CD4-positive, alpha-beta memory T cell (primary cell): ENCODE measurements around the gene MAGI1. TPM values are rescaled to one million over a fixed set of nuclear protein-coding genes. Genes with fewer than 3 reads are reported as not detected.
"Not testable (repeated sequence)": the region's sequence is repeated elsewhere in the genome, so short reads cannot be mapped to it uniquely, and the experiment has no call there.

ENCODE experiments used
- CTCF ChIA-PET: fragments of 350-600 bp; sonication (Branson Sonifier 250); formaldehyde crosslinking; loops from one replicate; lab custom pipeline; 2021; ENCODE audit warnings: inconsistent platforms; ENCODE audit not compliant: partially characterized antibody; lab: Charles Lee
- POLR2A ChIA-PET: fragments of 350-600 bp; sonication (Branson Sonifier 250); formaldehyde crosslinking; loops from one replicate; lab custom pipeline; 2021; ENCODE audit not compliant: partially characterized antibody; lab: Charles Lee
- DNase-seq, 5 donors: peaks; one replicate each; pipeline versions ENCODE4 v3.0.0 to v3.0.0-alpha.2; 2020 to 2022; ENCODE audit warnings: mixed read lengths in 1 of 5
- H3K27ac ChIP-seq: one replicate; pipeline ENCODE4 v1.7.0; 2013; ENCODE audit warnings: low read depth, low read length
- H3K27me3 ChIP-seq: 2 replicates; pipeline ENCODE4 v1.7.0; 2013; ENCODE audit warnings: mild to moderate bottlenecking, low read length, moderate library complexity; ENCODE audit not compliant: insufficient read depth
- H3K36me3 ChIP-seq: 2 replicates; pipeline ENCODE4 v1.7.0; 2013; ENCODE audit warnings: mild to moderate bottlenecking, low read length, moderate library complexity; ENCODE audit not compliant: insufficient read depth
- H3K4me1 ChIP-seq: 2 replicates; pipeline ENCODE4 v1.7.0; 2013; ENCODE audit warnings: mild to moderate bottlenecking, low read length, moderate library complexity; ENCODE audit not compliant: insufficient read depth
- H3K4me3 ChIP-seq, 2 donors: one replicate each; pipeline ENCODE4 v1.7.0; 2013; ENCODE audit warnings: low read length in 2 of 2, mild to moderate bottlenecking in 1 of 2
- H3K9me3 ChIP-seq, 2 donors: one replicate each; pipeline ENCODE4 v1.7.0; 2013; ENCODE audit warnings: low read length in 2 of 2, control low read depth in 1 of 2; ENCODE audit not compliant: control insufficient read depth in 1 of 2
- H3K27ac Mint-ChIP-seq, 7 donors: one replicate each; pipeline ENCODE4 v1.8.0; 2020 to 2021; ENCODE audit warnings: mixed read lengths in 7 of 7, mild to moderate bottlenecking in 6 of 7, inconsistent platforms in 3 of 7, moderate library complexity in 3 of 7
- H3K27me3 Mint-ChIP-seq, 2 donors: one replicate each; pipeline ENCODE4 v1.8.0; 2020 to 2021; ENCODE audit warnings: mixed read lengths in 2 of 2
- H3K36me3 Mint-ChIP-seq, 2 donors: one replicate each; pipeline ENCODE4 v1.8.0; 2020 to 2021; ENCODE audit warnings: mixed read lengths in 2 of 2, inconsistent platforms in 1 of 2, mild to moderate bottlenecking in 1 of 2
- H3K4me1 Mint-ChIP-seq, 4 donors: one replicate each; pipeline ENCODE4 v1.8.0; 2020 to 2021; ENCODE audit warnings: mixed read lengths in 4 of 4, mild to moderate bottlenecking in 1 of 4
- H3K4me3 Mint-ChIP-seq, 8 donors: one replicate each; pipeline ENCODE4 v1.8.0; 2020 to 2021; ENCODE audit warnings: mixed read lengths in 8 of 8, mild to moderate bottlenecking in 7 of 8, moderate library complexity in 6 of 8, inconsistent platforms in 3 of 8
- H3K9me3 Mint-ChIP-seq, 8 donors: one replicate each; pipeline ENCODE4 v1.8.0; 2020 to 2021; ENCODE audit warnings: mixed read lengths in 8 of 8, mild to moderate bottlenecking in 5 of 8, inconsistent platforms in 3 of 8, moderate library complexity in 1 of 8
- intact Hi-C: fragments of 100-400 bp; cut with micrococcal nuclease; formaldehyde crosslinking; loops from one replicate; pipeline ENCODE4 v1.15.1; 2023
- polyA plus RNA-seq, 2 donors: library from polyadenylated mRNA; unstranded; fragments of 300-500 nt; fragmentation: Illumina TruSeq; gene quantifications; one replicate each; pipeline ENCODE4 v1.2.3, GENCODE V29; 2021
- total RNA-seq, 2 experiments: library from RNA; stranded (reverse); gene quantifications; one replicate each; pipeline ENCODE4 v1.2.3, GENCODE V29; 2021

Gene MAGI1
- total and polyA plus RNA-seq, 4 experiments from 2014 or later, result 0.20 TPM; not detected in 3

- Mint-ChIP-seq H3K4me1 (peaks cover 0 to 2% (median 0%) of the 10 kb centered on the region in 4 donors), H3K27ac (no peak overlapping the region), H3K27me3 (peaks cover 0 to 5% of the 10 kb centered on the region in 2 donors), H3K36me3 (no peaks in the 10 kb centered on the region), H3K9me3 (peaks cover 0 to 9% (median 2%) of the 10 kb centered on the region in 8 donors), H3K4me3 (no peak overlapping the region)
- H3K27ac ChIP-seq, result no peak overlapping the region
- intact Hi-C loops, result no loop called here
- ChIA-PET POLR2A (no interaction called here), CTCF (no interaction called here)
- no peaks in the 10 kb centered on the region for H3K4me1 ChIP-seq
- H3K4me3 ChIP-seq, result no peak overlapping the region
- no peaks in the 10 kb centered on the region for H3K27me3 ChIP-seq
- H3K36me3 ChIP-seq, result no peaks in the 10 kb centered on the region
- no peak for DNase-seq
- no peaks in the 10 kb centered on the region for H3K9me3 ChIP-seq
Observed at GRCh38 chr3:65550137-65550536, 488.6 kb downstream of the MAGI1 start.

- Mint-ChIP-seq H3K27me3 (peaks cover 0 to 5% of the 10 kb centered on the region in 2 donors), H3K36me3 (no peaks in the 10 kb centered on the region), H3K4me3 (no peak overlapping the region), H3K4me1 (peaks cover 0 to 2% (median 0%) of the 10 kb centered on the region in 4 donors), H3K27ac (no peak overlapping the region), H3K9me3 (peaks cover 0 to 9% (median 2%) of the 10 kb centered on the region in 8 donors)
- H3K9me3 ChIP-seq, result no peaks in the 10 kb centered on the region
- H3K36me3 ChIP-seq, result no peaks in the 10 kb centered on the region
- no peaks in the 10 kb centered on the region for H3K4me1 ChIP-seq
- intact Hi-C loops, result no loop called here
- no peaks in the 10 kb centered on the region for H3K27me3 ChIP-seq
- ChIA-PET POLR2A (no interaction called here), CTCF (no interaction called here)
- no peak overlapping the region for H3K27ac ChIP-seq
- H3K4me3 ChIP-seq, result no peak overlapping the region
- DNase-seq, result no peak
Observed at GRCh38 chr3:65549626-65549959, 489.1 kb downstream of the MAGI1 start.

GRCh38 chr3:65548848-65549625 lies 489.7 kb downstream of the MAGI1 start:
- H3K4me1 Mint-ChIP-seq, result peaks cover 0 to 2% (median 0%) of the 10 kb centered on the region in 4 donors
- Histone ChIP-seq H3K9me3 (no peaks in the 10 kb centered on the region), H3K36me3 (no peaks in the 10 kb centered on the region), H3K4me1 (no peaks in the 10 kb centered on the region), H3K27ac (no peak overlapping the region), H3K27me3 (no peaks in the 10 kb centered on the region), H3K4me3 (no peak overlapping the region)
- peaks cover 0 to 9% (median 2%) of the 10 kb centered on the region in 8 donors for H3K9me3 Mint-ChIP-seq
- no peak overlapping the region for H3K4me3 Mint-ChIP-seq
- DNase-seq, result no peak
- H3K27ac Mint-ChIP-seq, result no peak overlapping the region
- H3K27me3 Mint-ChIP-seq, result peaks cover 0 to 5% of the 10 kb centered on the region in 2 donors
- H3K36me3 Mint-ChIP-seq, result no peaks in the 10 kb centered on the region
- CTCF ChIA-PET, result no interaction called here
- intact Hi-C loops, result no loop called here
- POLR2A ChIA-PET, result no interaction called here

DNA sequence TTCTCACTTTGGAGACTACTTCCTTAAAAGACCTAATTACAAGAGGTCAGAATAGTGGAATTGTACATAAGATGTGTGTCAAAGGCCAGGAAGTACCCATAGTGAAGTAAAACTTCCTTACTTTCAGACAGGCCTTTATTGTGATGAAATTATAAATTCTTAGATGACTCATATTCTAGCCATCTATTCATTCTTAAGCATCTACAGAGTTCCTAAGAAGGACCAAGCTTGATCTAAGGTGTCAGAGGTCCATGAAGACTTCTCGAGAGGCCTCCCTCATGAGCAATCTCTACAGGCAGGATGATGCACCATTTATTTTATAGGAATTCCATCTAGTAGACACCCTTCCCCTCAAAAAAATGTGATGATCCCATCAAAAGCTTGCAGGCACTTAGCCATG lies 493.3 kb downstream of the MAGI1 start:
- Histone ChIP-seq H3K4me1 (no peaks in the 10 kb centered on the region), H3K4me3 (no peak overlapping the region), H3K27ac (no peak overlapping the region), H3K9me3 (no peaks in the 10 kb centered on the region), H3K36me3 (no peaks in the 10 kb centered on the region), H3K27me3 (no peaks in the 10 kb centered on the region)
- H3K4me1 Mint-ChIP-seq, result peaks cover 0 to 2% (median 0%) of the 10 kb centered on the region in 4 donors
- intact Hi-C loops, result no loop called here
- no peak overlapping the region for H3K27ac Mint-ChIP-seq
- H3K9me3 Mint-ChIP-seq, result peaks cover 2 to 17% (median 9%) of the 10 kb centered on the region in 8 donors
- no peaks in the 10 kb centered on the region for H3K36me3 Mint-ChIP-seq
- ChIA-PET CTCF (no interaction called here), POLR2A (no interaction called here)
- no peak for DNase-seq
- peaks cover 0 to 4% of the 10 kb centered on the region in 2 donors for H3K27me3 Mint-ChIP-seq
- H3K4me3 Mint-ChIP-seq, result no peak overlapping the region

- H3K27me3 ChIP-seq, H3K27ac ChIP-seq, H3K4me1 Mint-ChIP-seq, H3K4me1 ChIP-seq, H3K27ac Mint-ChIP-seq, DNase-seq, H3K27me3 Mint-ChIP-seq, H3K36me3 Mint-ChIP-seq, H3K4me3 Mint-ChIP-seq, intact Hi-C loops, H3K4me3 ChIP-seq, H3K36me3 ChIP-seq, POLR2A ChIA-PET, H3K9me3 ChIP-seq, CTCF ChIA-PET: not testable (repeated sequence)
- H3K9me3 Mint-ChIP-seq, result peaks cover 2 to 17% (median 6%) of the 10 kb centered on the region in 8 donors
Observed at GRCh38 chr3:65543391-65543790, 495.3 kb downstream of the MAGI1 start.

DNA sequence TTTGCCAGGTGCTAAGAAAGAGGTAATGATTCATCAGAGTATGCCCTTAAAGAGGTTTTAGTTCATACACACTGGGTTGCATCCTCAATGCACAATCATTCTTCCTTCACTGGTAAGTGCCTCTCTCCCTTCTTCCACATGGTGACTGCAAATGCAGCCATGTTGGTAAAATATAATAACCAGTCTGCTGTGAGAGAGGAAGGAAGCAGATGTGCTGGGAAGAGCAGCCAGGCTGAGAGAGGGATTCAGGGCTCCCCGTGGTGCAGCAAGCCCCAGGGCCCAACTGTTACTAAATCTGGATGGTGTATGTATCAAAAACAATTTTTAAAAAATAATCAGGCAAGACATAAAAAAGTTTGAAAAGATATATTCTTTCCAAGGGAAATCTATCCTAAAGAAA lies 498.1 kb downstream of the MAGI1 start:
- intact Hi-C loops, result no loop called here
- ChIA-PET CTCF (no interaction called here), POLR2A (no interaction called here)
- no peaks in the 10 kb centered on the region for H3K36me3 ChIP-seq
- no peak overlapping the region for H3K27ac ChIP-seq
- Mint-ChIP-seq H3K27ac (no peak overlapping the region), H3K4me3 (no peak overlapping the region), H3K9me3 (peaks cover 0 to 15% (median 7%) of the 10 kb centered on the region in 8 donors), H3K36me3 (no peaks in the 10 kb centered on the region), H3K27me3 (no peaks in the 10 kb centered on the region), H3K4me1 (no peaks in the 10 kb centered on the region)
- H3K4me1 ChIP-seq, result no peaks in the 10 kb centered on the region
- H3K9me3 ChIP-seq, result no peaks in the 10 kb centered on the region
- DNase-seq, result no peak
- no peak overlapping the region for H3K4me3 ChIP-seq
- H3K27me3 ChIP-seq, result no peaks in the 10 kb centered on the region

GRCh38 chr3:65539616-65540015 lies 499.1 kb downstream of the MAGI1 start:
- Mint-ChIP-seq H3K27me3 (no peaks in the 10 kb centered on the region), H3K36me3 (no peaks in the 10 kb centered on the region), H3K9me3 (peaks cover 0 to 15% (median 7%) of the 10 kb centered on the region in 8 donors), H3K27ac (no peak overlapping the region), H3K4me3 (no peak overlapping the region), H3K4me1 (no peaks in the 10 kb centered on the region)
- H3K4me1 ChIP-seq, result no peaks in the 10 kb centered on the region
- no peaks in the 10 kb centered on the region for H3K36me3 ChIP-seq
- no peaks in the 10 kb centered on the region for H3K27me3 ChIP-seq
- no peaks in the 10 kb centered on the region for H3K9me3 ChIP-seq
- H3K4me3 ChIP-seq, result no peak overlapping the region
- ChIA-PET POLR2A (no interaction called here), CTCF (no interaction called here)
- H3K27ac ChIP-seq, result no peak overlapping the region
- intact Hi-C loops, result no loop called here
- no peak for DNase-seq
